ENCODE measurements around the gene RUFY2. TPM values are rescaled to one million over a fixed set of nuclear protein-coding genes. Genes with fewer than 3 reads are reported as not detected.

Gene RUFY2
- total and polyA plus RNA-seq, 8 donors = 3.6 to 15.5 (median 9.7) TPM

DNA sequence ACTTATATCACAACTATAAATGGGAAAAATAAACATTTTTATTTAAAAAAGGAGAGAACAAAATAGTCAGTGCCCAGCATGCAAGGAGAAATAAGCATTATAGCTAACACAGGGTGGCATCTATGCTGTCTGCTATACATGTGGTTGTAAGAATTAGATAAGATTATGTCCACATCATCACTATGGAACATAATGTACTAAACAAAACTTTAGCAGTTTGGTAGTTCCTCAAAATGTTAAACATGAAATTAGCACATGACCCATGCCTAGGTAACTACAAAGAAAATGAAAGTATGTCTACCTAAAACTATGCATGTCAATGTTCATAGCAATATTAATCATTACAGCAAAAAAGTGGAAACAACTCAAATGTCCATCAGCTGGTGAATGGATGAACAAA, 28.7 kb upstream of the RUFY2 start:
- Histone ChIP-seq H3K4me3 (no peak overlapping the region), H3K9me3 (no peaks in the 10 kb centered on the region), H3K27me3 (no peaks in the 10 kb centered on the region), H3K4me1 (no peaks in the 10 kb centered on the region), H3K36me3 (no peaks in the 10 kb centered on the region), H3K27ac (no peak overlapping the region)
- no peak for DNase-seq
- FAIRE-seq = no peak
- no peak for ATAC-seq
- intact Hi-C loops (cut with DNase I) = no loop called here
- TF ChIP-seq, protein P1, sequence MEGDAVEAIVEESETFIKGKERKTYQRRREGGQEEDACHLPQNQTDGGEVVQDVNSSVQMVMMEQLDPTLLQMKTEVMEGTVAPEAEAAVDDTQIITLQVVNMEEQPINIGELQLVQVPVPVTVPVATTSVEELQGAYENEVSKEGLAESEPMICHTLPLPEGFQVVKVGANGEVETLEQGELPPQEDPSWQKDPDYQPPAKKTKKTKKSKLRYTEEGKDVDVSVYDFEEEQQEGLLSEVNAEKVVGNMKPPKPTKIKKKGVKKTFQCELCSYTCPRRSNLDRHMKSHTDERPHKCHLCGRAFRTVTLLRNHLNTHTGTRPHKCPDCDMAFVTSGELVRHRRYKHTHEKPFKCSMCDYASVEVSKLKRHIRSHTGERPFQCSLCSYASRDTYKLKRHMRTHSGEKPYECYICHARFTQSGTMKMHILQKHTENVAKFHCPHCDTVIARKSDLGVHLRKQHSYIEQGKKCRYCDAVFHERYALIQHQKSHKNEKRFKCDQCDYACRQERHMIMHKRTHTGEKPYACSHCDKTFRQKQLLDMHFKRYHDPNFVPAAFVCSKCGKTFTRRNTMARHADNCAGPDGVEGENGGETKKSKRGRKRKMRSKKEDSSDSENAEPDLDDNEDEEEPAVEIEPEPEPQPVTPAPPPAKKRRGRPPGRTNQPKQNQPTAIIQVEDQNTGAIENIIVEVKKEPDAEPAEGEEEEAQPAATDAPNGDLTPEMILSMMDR (IDR thresholded peaks at IDR 0.05) = no peak

DNA sequence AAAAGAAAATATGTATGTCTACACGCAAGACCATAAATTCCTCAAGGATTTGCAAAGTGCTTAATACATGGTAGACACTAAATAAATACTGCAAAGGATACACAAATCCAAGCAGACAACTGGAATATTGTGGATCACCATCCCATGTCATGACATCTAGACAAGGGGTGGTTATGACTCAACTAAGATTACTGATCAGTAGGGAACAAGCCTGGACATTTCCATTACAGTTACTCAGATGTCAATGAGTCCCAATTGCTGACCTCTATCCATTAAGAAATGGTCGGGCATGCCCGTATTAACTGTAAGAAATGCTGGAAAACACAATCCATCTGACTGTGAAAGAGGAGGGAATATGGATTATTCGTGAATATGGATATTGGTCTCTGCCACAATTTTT, 27.6 kb upstream of the RUFY2 start:
- DNase-seq (no peak), ATAC-seq (no peak), FAIRE-seq (no peak)
- Histone ChIP-seq H3K9me3 (no peaks in the 10 kb centered on the region), H3K4me1 (no peaks in the 10 kb centered on the region), H3K27me3 (no peaks in the 10 kb centered on the region), H3K36me3 (no peaks in the 10 kb centered on the region), H3K4me3 (no peak overlapping the region), H3K27ac (no peak overlapping the region)
- 96 to 99% methylated on average over 4 of the region's 4 CpGs for WGBS, 2 donors
- TF ChIP-seq, protein P1 (IDR thresholded peaks at IDR 0.05) = no peak
- intact Hi-C loops (cut with DNase I) = no loop called here

DNA sequence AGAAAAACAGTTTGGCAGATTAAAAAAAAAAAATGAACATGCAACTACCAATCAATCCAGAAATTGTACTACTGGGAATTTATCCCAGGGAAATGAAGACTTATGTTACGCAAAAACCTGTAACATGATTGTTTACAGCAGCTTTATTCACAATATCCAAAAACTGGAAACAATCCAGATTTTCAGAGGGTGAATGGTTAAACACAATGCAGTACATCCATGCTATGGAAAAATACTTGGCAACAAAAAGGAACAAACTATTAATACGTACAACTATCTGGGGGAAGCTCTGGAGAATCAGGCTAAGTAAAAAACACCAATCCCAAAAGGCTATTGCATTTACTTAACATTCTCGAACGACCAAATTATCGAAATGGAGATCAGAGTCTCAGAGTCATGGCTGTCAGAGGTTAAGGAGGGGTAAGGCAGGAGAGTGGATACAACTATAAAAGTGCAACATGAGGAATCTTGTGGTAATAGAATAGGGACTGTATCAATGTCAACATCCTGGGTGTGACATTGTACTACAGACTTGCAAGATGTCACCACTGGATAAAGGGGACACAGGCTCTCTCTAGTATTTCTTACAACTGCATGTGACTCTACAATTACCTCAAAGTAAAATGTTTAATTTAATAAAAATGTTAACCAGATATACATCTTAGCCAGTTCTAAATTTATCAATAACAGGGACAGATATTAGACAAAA, 21.5 kb upstream of the RUFY2 start:
- TF ChIP-seq, protein P1 (IDR thresholded peaks at IDR 0.05) = no peak
- 89 to 94% methylated on average over 5 of the region's 5 CpGs for WGBS, 2 donors
- DNase-seq = no peak
- no peak for FAIRE-seq
- Histone ChIP-seq H3K9me3 (no peaks in the 10 kb centered on the region), H3K4me3 (no peak overlapping the region), H3K27ac (no peak overlapping the region), H3K4me1 (no peaks in the 10 kb centered on the region), H3K27me3 (no peaks in the 10 kb centered on the region), H3K36me3 (no peaks in the 10 kb centered on the region)
- no peak for ATAC-seq
- intact Hi-C loops (cut with DNase I) = no loop called here

DNA sequence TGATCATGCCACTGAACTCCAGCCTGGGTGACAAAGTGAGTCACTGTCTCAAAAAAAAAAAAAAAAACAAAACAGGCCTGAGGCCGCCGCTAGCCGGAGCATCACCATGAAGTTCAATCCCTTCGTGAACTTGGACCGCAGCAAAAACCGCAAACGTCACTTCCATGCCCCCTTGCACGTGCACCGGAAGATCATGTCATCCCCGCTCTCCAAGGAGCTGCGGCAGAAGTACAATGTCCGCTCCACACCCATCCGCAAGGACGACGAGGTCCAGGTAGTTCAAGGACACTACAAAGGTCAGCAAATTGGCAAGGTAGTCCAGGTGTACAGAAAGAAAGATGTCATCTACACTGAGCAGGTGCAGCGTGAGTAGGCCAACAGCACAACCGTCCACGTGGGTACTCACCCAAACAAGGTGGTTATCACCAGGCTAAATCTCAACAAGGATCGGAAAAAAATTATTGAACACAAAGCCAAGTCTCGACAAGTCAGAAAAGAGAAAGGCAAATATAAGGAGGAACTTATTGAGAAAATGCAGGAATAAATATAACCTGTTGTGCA, 17.5 kb upstream of the RUFY2 start:
- no peak for ATAC-seq
- WGBS, 2 donors = 80 to 89% methylated on average over 20 of the region's 20 CpGs
- Histone ChIP-seq H3K4me1 (no peaks in the 10 kb centered on the region), H3K4me3 (no peak overlapping the region), H3K27me3 (no peaks in the 10 kb centered on the region), H3K36me3 (no peaks in the 10 kb centered on the region), H3K27ac (no peak overlapping the region), H3K9me3 (no peaks in the 10 kb centered on the region)
- TF ChIP-seq, protein P1 (IDR thresholded peaks at IDR 0.05) = no peak
- FAIRE-seq = no peak
- no peak for DNase-seq
- intact Hi-C loops (cut with DNase I) = no loop called here

DNA sequence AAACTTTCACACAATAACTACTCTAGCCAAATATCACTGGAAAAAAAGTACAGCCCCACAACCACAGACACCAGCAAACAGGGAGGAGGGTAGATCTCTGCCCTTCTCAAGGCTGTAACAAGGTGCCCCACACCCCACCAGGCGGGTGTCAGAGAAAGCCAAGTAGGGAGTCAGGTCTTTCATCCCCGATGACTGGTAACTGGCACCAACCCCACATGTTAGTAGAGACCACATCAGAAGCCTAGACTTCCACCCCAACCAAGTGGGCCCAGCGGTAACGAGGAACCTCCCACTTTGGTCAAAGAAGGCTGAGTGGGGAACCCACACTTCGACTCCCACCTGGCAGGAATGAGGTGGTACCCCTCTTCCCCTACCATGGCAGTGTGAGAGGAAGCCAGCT, 16.4 kb upstream of the RUFY2 start:
- 95 to 97% methylated on average over 5 of the region's 5 CpGs for WGBS, 2 donors
- no peak overlapping the region for H3K27ac ChIP-seq
- intact Hi-C loops (cut with DNase I) = no loop called here
- no peaks in the 10 kb centered on the region for H3K9me3 ChIP-seq
- H3K4me1 ChIP-seq = no peaks in the 10 kb centered on the region
- no peaks in the 10 kb centered on the region for H3K27me3 ChIP-seq
- H3K36me3 ChIP-seq = no peaks in the 10 kb centered on the region
- DNase-seq = no peak
- TF ChIP-seq, protein P1 (IDR thresholded peaks at IDR 0.05) = no peak
- no peak overlapping the region for H3K4me3 ChIP-seq
- no peak for FAIRE-seq
- ATAC-seq = no peak
